HuH-7 (cell line): Measurements from ENCODE around the gene CYFIP2.

Experiments used
- DNase-seq: peaks from one replicate; pipeline ENCODE4 v3.0.0; 2011; ENCODE audit warnings: low spot score

The CYFIP2 gene

GRCh38 chr5:157326440-157327005 is 60.6 kb downstream of the CYFIP2 start:
- no peak for DNase-seq

- no peak for DNase-seq
These were observed 61.8 kb downstream of the CYFIP2 start for GRCh38 chr5:157327771-157328170.

GRCh38 chr5:157328277-157328912 is 62.5 kb downstream of the CYFIP2 start:
- peak; percentile 75 for DNase-seq

GRCh38 chr5:157331807-157332206 is 65.9 kb downstream of the CYFIP2 start:
- no peak for DNase-seq

GRCh38 chr5:157335534-157336422 is 69.9 kb downstream of the CYFIP2 start:
- DNase-seq = no peak

- no peak for DNase-seq
These were observed 70.5 kb downstream of the CYFIP2 start for GRCh38 chr5:157336423-157336744.

GRCh38 chr5:157339409-157339808 is 73.5 kb downstream of the CYFIP2 start:
- no peak for DNase-seq

GRCh38 chr5:157342822-157343402 is 77.0 kb downstream of the CYFIP2 start:
- DNase-seq = peak; percentile 59

- no peak for DNase-seq
These were observed 78.2 kb downstream of the CYFIP2 start for GRCh38 chr5:157343842-157344790.

GRCh38 chr5:157345067-157345466 is 79.1 kb downstream of the CYFIP2 start:
- no peak for DNase-seq

- DNase-seq = no peak
These were observed 79.6 kb downstream of the CYFIP2 start for GRCh38 chr5:157345485-157345884.

GRCh38 chr5:157347301-157348048 is 81.6 kb downstream of the CYFIP2 start:
- DNase-seq = no peak

GRCh38 chr5:157348049-157348400 is 82.1 kb downstream of the CYFIP2 start:
- DNase-seq = no peak

GRCh38 chr5:157350939-157351801 is 85.2 kb downstream of the CYFIP2 start:
- DNase-seq = no peak

- DNase-seq = no peak
These were observed 85.8 kb downstream of the CYFIP2 start for GRCh38 chr5:157351802-157352092.

GRCh38 chr5:157352756-157353340 is 86.9 kb downstream of the CYFIP2 start:
- no peak for DNase-seq

GRCh38 chr5:157354800-157355199 is 88.9 kb downstream of the CYFIP2 start:
- peak; percentile 12 for DNase-seq

GRCh38 chr5:157356576-157356975 is 90.7 kb downstream of the CYFIP2 start:
- DNase-seq = no peak

GRCh38 chr5:157357823-157358222 is 91.9 kb downstream of the CYFIP2 start:
- no peak for DNase-seq

GRCh38 chr5:157358871-157359270 is 92.9 kb downstream of the CYFIP2 start:
- DNase-seq = no peak
